GM21786 (cell line): ENCODE measurements around the gene CALN1.
"Not testable (repeated sequence)": the region's sequence is repeated elsewhere in the genome, so short reads cannot be mapped to it uniquely, and the experiment has no call there.

Experiments
- ATAC-seq: cut with Tn5 transposase; IDR thresholded peaks from one replicate; pipeline ENCODE4 v1.9.1; 2021; ENCODE audit not compliant: unreplicated experiment

Gene CALN1

GRCh38 chr7:72209006-72209405, 203.1 kb downstream of the CALN1 start:
- ATAC-seq, result not testable (repeated sequence)

GRCh38 chr7:72196176-72196575, 216.0 kb downstream of the CALN1 start:
- no peak for ATAC-seq

- no peak for ATAC-seq
Observed at GRCh38 chr7:72190919-72191318, 221.2 kb downstream of the CALN1 start.

GRCh38 chr7:72190146-72190545, 222.0 kb downstream of the CALN1 start:
- ATAC-seq, result no peak

- ATAC-seq, result no peak
Observed at GRCh38 chr7:72187179-72187578, 225.0 kb downstream of the CALN1 start.

- no peak for ATAC-seq
Observed at GRCh38 chr7:72183835-72184234, 228.3 kb downstream of the CALN1 start.

- ATAC-seq, result no peak
Observed at GRCh38 chr7:72182036-72182435, 230.1 kb downstream of the CALN1 start.

GRCh38 chr7:72176875-72177274, 235.3 kb downstream of the CALN1 start:
- ATAC-seq, result no peak

GRCh38 chr7:72170475-72170874, 241.7 kb downstream of the CALN1 start:
- no peak for ATAC-seq

- no peak for ATAC-seq
Observed at GRCh38 chr7:72163271-72163670, 248.9 kb downstream of the CALN1 start.

- no peak for ATAC-seq
Observed at GRCh38 chr7:72161534-72161933, 250.6 kb downstream of the CALN1 start.

GRCh38 chr7:72159911-72160310, 252.2 kb downstream of the CALN1 start:
- no peak for ATAC-seq

- ATAC-seq, result no peak
Observed at GRCh38 chr7:72156671-72157070, 255.5 kb downstream of the CALN1 start.

GRCh38 chr7:72153132-72153512, 259.0 kb downstream of the CALN1 start:
- ATAC-seq, result no peak

- no peak for ATAC-seq
Observed at GRCh38 chr7:72152161-72153131, 259.7 kb downstream of the CALN1 start.

- ATAC-seq, result no peak
Observed at GRCh38 chr7:72140566-72140965, 271.6 kb downstream of the CALN1 start.

- ATAC-seq, result no peak
Observed at GRCh38 chr7:72127136-72127535, 285.0 kb downstream of the CALN1 start.

- no peak for ATAC-seq
Observed at GRCh38 chr7:72123913-72124312, 288.2 kb downstream of the CALN1 start.

GRCh38 chr7:72118366-72118765, 293.8 kb downstream of the CALN1 start:
- no peak for ATAC-seq

- no peak for ATAC-seq
Observed at GRCh38 chr7:72114129-72114528, 298.0 kb downstream of the CALN1 start.

GRCh38 chr7:72112992-72113391, 299.1 kb downstream of the CALN1 start:
- ATAC-seq, result no peak

GRCh38 chr7:72112530-72112929, 299.6 kb downstream of the CALN1 start:
- no peak for ATAC-seq

GRCh38 chr7:72111086-72111485, 301.1 kb downstream of the CALN1 start:
- ATAC-seq, result no peak
